Measurements from ENCODE around the gene NABP2.
"Not testable (repeated sequence)": the region's sequence is repeated elsewhere in the genome, so short reads cannot be mapped to it uniquely, and the experiment has no call there.

Gene NABP2

DNA sequence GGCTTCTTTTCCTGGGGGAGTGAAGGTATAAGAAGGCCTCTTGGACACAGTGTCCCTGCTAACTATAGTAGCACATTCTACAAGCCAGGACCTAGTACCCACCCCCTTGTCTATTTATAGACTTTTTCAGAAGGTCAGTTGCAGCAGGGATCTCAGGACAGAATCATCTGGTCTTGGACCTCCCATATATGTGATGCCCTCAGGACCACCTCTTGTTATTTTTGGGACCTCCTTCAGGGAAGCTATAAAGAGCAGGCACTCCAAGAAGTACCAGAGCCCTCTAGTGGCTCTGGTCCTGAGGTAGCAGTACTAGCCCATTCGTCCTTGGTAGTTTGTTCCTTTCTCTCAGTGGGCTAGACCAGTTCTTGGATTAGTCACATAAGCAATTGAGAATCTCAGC, 46.9 kb downstream of the NABP2 start:
- no peaks in the 10 kb centered on the region for H3K9me3 ChIP-seq (ENCODE audit: control insufficient read depth, low read length)
- H3K4me1 ChIP-seq (ENCODE audit: control insufficient read depth, insufficient read depth, low read length), result peaks cover 9% of the 10 kb centered on the region
- no peak overlapping the region for H3K4me3 ChIP-seq (ENCODE audit: insufficient read depth, low read depth, low read length)
- H3K36me3 ChIP-seq (ENCODE audit: control insufficient read depth, insufficient read depth, low read length), result peaks cover 34% of the 10 kb centered on the region
- 25 to 53% methylated on average over 1 of the region's 1 CpG for WGBS, 2 experiments
- H3K27me3 ChIP-seq (ENCODE audit: control insufficient read depth, insufficient read depth, low read length, poor library complexity, severe bottlenecking), result no peaks in the 10 kb centered on the region
- no peak overlapping the region for H3K27ac ChIP-seq (ENCODE audit: insufficient read depth, low read depth, low read length, poor library complexity, severe bottlenecking)

DNA sequence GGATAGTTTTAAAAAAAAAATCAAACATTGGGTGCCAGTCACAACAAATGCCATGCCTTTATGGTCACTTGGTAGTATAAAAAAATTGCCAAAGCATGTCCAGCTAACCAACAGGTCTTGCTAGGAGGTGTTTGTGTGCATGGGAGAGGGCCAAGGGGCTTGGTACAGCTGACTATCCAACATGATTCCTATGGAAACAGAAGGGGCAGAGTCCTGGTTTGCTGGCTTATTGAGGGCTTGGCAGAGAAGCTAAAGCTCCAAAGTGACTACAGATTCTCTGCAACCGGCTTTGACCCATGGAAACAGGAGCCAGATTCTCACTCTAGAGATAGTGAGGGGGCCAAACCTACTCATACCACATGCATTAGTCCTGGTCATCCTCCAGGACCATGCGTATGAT, 48.3 kb downstream of the NABP2 start:
- WGBS, 2 experiments, result 82 to 97% methylated on average over 1 to 2 of the region's 2 CpGs
- not testable (repeated sequence) for H3K4me3 ChIP-seq (ENCODE audit: insufficient read depth, low read depth, low read length); H3K27me3 ChIP-seq (ENCODE audit: control insufficient read depth, insufficient read depth, low read length, poor library complexity, severe bottlenecking); H3K4me1 ChIP-seq (ENCODE audit: control insufficient read depth, insufficient read depth, low read length); H3K9me3 ChIP-seq (ENCODE audit: control insufficient read depth, low read length); H3K27ac ChIP-seq (ENCODE audit: insufficient read depth, low read depth, low read length, poor library complexity, severe bottlenecking)
- H3K36me3 ChIP-seq (ENCODE audit: control insufficient read depth, insufficient read depth, low read length), result peaks cover 34% of the 10 kb centered on the region

DNA sequence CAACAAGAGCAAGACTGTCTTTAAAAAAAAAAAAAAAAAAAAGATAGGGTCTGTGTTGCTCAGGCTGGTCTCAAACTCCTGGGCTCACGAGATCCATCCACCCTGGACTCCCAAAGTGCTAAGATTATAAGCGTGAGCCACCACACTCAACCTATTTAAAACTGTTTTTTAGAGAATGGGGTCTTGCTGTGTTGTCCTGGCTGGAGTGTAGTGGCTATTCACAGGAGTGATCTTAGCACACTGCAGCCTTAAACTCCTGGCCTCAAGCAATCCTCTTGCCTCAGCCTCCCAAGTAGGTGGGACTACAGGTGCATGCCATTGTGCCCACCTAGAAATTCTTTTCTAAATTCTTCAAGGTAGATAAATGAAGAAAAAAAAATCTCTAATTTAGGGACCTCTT, 50.2 kb downstream of the NABP2 start:
- H3K36me3 ChIP-seq (ENCODE audit: control insufficient read depth, insufficient read depth, low read length), result peaks cover 33% of the 10 kb centered on the region
- no peaks in the 10 kb centered on the region for H3K27me3 ChIP-seq (ENCODE audit: control insufficient read depth, insufficient read depth, low read length, poor library complexity, severe bottlenecking)
- no peaks in the 10 kb centered on the region for H3K4me1 ChIP-seq (ENCODE audit: control insufficient read depth, insufficient read depth, low read length)
- no peaks in the 10 kb centered on the region for H3K9me3 ChIP-seq (ENCODE audit: control insufficient read depth, low read length)
- H3K4me3 ChIP-seq (ENCODE audit: insufficient read depth, low read depth, low read length), result no peak overlapping the region
- H3K27ac ChIP-seq (ENCODE audit: insufficient read depth, low read depth, low read length, poor library complexity, severe bottlenecking), result no peak overlapping the region
- WGBS, 2 experiments, result 85 to 100% methylated on average over 2 of the region's 2 CpGs

DNA sequence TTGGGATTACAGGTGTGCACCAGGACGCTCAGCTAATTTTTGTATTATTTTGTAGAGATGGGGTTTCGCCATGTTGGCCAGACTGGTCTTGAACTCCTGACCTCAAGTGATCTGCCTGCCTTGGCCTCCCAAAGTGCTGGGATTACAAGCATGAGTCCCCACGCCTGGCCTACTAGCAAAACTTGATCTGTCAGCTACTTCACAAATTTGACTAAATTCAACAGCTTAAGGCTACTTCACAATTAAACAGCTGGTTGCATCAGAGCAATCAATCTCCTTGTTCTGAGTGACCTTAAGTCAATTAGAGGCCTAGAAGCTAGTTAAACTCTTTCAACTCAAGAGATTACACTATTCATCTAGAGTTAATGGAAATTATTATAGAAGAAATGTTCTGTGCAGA, 54.8 kb downstream of the NABP2 start:
- Histone ChIP-seq H3K36me3 (ENCODE audit: control insufficient read depth, insufficient read depth, low read length) (peaks cover 33% of the 10 kb centered on the region), H3K4me3 (ENCODE audit: insufficient read depth, low read depth, low read length) (no peak overlapping the region), H3K4me1 (ENCODE audit: control insufficient read depth, insufficient read depth, low read length) (no peaks in the 10 kb centered on the region), H3K27me3 (ENCODE audit: control insufficient read depth, insufficient read depth, low read length, poor library complexity, severe bottlenecking) (no peaks in the 10 kb centered on the region), H3K9me3 (ENCODE audit: control insufficient read depth, low read length) (no peaks in the 10 kb centered on the region), H3K27ac (ENCODE audit: insufficient read depth, low read depth, low read length, poor library complexity, severe bottlenecking) (no peak overlapping the region)
- WGBS, 2 experiments, result 95 to 98% methylated on average over 3 of the region's 3 CpGs
